Ammon's horn (tissue), 1 donor: ENCODE data around the gene BICD2.

Experiments used
- DNase-seq: peaks from one replicate; pipeline ENCODE4 v3.0.0-alpha.2; 2016; ENCODE audit warnings: low spot score

Gene BICD2

DNA sequence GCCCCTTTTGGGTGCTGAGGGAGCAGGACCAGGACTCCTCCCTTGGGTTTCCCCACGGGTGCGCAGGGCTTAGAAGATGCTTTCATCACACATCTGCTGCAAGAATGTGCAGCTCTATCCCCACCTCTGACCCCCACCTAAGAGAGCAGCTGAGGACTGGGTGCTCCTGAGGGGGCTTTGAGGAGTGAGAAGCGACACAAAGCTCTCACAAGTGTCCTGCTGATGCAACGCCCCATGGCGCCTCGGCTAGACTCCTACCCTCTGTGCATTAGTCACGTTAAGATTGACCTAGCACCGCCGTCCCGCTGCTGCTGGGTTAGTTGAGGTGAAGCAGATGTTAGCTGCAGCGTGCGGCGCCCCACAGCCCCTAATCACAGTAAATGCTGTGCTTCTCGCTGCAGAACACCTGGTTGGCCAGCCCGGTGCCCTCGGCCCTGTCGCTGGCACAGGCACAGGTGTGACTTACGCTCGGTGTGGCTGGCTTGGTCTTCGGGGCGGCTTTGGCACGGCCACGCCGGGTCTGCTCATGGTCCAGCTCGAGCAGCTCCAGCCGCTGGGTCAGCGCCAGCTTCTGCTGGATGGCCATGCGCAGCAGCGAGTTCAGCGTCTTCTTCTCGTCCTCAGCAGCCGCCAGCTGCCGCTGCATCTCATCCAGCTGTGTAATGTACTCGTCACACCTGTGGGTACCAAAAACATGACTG lies 49.7 kb downstream of the BICD2 start:
- DNase-seq: no peak

- no peak for DNase-seq
Observed at GRCh38 chr9:92714016-92714415, 50.6 kb downstream of the BICD2 start.

GRCh38 chr9:92713528-92713927 lies 51.1 kb downstream of the BICD2 start:
- no peak for DNase-seq

- no peak for DNase-seq
Observed at GRCh38 chr9:92712767-92713166, 51.9 kb downstream of the BICD2 start.

- DNase-seq: no peak
Observed at GRCh38 chr9:92711844-92712243, 52.8 kb downstream of the BICD2 start.

DNA sequence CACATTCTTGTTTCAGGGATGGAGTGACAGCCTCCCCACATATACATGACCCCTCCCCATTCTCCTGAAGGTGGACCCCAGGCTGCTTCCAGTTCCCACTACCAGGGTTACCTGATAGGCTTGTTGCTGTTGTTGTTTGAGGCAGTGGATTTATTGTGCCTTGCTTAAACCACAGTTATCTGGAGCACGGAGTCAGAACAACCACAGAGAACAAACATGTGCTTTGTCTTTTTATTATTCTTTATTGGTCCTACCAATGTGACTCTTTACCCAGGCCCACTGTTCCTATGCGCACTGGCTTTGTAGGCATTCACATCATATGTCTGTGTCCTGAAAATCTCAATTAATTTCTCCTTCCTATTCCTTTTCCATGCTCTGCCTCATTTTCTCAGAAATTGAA lies 53.5 kb downstream of the BICD2 start:
- no peak for DNase-seq

- DNase-seq: no peak
Observed at GRCh38 chr9:92710368-92710767, 54.3 kb downstream of the BICD2 start.

DNA sequence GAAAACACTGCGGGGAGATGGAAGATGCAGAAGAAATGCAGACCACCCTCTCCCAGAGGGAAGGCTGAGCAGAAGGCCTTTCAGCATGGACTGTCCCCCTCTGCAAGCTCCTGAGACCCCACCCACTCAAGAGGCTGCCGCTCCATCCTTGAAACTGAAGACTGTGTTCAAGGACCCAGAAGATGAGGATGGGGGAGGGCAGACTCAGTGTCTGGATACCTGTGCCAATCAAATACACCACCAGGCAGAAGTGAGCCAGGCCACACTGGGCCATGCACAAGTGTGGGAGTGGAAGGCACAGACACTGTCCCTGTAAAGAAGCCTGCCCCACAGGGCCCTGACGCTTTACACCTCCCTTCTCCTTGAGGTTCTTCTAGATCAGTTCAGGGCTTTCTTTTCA lies 54.7 kb downstream of the BICD2 start:
- DNase-seq: no peak

GRCh38 chr9:92709240-92709639 lies 55.4 kb downstream of the BICD2 start:
- no peak for DNase-seq

DNA sequence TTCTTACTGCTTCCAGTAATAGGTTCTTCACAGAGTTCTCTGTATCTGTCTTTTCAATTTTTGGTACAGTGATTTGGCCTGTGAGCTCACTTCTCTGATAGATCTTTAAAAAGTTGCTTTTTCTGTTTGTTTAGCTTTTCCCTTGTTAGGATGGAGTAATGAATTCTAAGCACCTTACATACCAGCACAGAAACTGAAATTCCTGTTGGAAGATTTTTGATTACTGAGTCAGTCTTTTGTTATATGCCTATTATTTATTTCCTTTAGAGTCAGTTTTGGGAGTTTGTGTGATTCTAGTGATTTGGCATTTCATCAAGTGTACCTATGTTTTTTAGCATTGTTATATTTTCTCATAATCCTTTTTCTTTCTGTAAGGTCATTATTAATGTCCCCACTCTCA lies 57.1 kb downstream of the BICD2 start:
- DNase-seq: no peak

DNA sequence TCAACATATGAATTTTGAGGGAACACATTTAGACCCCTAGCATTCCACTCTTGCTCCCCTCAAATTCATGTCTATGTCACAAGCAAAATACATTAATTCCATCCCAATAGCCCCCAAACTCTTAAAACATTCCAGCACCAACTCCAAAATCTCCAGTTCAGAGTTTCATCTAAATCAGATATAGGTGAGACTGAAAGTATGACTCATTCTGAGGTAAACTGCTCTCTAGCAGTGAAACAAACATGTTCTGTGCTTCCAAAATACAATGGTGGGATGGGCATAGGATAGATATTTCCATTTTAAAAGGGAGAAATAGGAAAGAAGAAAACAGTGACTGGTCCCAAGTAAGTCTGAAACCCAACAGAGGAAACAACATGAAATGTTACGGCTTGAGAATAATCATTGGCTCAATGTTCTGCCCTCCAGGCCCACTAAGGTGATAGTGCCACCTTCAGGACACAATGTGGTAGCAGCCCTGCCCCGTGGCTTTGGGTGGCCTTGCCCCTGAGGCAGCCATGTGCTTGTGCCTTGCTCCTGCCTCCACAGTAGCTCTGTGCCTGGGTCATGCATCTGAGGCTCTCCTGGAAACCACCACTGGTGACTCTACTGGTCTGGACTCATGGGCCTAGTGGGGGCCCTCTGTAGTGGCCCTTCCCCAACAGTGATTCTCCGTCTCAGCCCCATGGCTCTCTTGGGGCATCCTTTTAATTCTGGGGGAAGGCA lies 58.3 kb downstream of the BICD2 start:
- DNase-seq: no peak

GRCh38 chr9:92704528-92704927 lies 60.1 kb downstream of the BICD2 start:
- DNase-seq: no peak

- DNase-seq: no peak
Observed at GRCh38 chr9:92696619-92697018, 68.0 kb downstream of the BICD2 start.

- no peak for DNase-seq
Observed at GRCh38 chr9:92686954-92687353, 77.7 kb downstream of the BICD2 start.

DNA sequence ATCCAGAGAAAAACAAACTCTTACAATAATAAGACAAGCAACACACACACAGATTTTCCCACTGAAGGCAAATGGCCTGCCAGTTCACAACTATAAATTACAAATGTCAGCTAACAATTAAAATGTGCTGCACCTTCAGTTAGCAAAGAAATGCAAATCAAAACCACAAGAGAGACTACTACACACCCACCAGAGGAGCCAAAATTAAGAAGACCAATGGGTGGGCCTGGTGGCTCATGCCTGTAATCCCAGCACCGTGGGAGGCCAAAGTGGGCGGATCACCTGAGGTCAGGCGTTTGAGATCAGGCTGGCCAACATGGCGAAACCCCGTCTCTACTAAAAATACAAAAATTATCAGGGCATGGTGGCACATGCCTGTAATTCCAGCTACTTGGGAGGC lies 79.6 kb downstream of the BICD2 start:
- DNase-seq: no peak

DNA sequence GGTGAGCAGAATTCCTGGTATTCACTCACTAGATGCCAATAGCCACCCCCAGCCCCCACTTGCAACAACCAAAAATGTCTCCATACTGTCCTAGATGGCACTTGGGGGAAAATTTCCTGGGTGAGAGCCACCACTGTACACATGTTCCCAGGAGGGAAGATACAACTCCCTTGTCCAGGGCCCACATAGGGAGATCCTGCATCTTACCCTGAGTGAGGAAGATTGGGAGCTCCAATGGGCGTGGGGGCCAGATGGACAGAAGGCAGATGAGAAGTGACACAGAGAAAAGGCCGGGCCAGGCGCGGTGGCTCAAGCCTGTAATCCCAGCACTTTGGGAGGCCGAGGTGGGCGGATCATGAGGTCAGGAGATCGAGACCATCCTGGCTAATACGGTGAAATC lies 82.4 kb downstream of the BICD2 start:
- no peak for DNase-seq

GRCh38 chr9:92680166-92681119 lies 84.2 kb downstream of the BICD2 start:
- no peak for DNase-seq

DNA sequence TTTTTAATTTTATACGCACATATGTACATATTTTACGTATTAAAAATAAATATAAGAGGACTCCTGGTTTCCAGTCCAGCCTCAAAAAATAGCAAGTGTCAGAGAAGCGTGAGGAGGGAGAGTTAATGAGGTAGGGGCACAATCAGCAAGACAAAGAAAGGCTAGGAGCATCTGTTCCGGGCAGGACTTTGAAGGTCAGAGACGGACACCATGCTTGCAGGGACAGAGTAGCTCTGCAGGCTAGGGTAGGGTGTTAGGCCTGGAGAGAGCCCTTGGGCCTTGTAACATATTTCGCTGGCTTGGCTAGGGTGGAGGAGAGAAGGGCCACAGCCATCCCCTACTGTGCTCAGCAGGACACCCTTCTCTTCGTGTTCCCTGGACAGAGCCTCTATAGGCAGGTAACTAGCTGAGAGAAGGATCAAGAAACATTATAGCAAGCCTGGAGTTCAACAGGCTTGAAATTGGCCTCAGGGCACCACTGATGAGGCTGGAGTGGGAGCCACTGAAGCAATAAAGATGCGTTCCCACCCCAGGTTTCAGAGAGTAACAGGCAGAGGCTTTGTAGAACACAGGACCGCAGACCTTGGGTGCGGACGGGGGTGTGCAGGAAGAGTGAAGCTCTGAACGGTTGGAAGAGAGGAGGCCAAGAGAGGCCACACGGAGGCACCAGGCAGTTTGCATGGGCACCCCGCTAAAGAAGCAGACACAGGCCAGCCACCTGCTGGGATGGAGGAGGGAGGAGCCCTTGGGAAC lies 85.0 kb downstream of the BICD2 start:
- no peak for DNase-seq

- no peak for DNase-seq
Observed at GRCh38 chr9:92671323-92671722, 93.3 kb downstream of the BICD2 start.

DNA sequence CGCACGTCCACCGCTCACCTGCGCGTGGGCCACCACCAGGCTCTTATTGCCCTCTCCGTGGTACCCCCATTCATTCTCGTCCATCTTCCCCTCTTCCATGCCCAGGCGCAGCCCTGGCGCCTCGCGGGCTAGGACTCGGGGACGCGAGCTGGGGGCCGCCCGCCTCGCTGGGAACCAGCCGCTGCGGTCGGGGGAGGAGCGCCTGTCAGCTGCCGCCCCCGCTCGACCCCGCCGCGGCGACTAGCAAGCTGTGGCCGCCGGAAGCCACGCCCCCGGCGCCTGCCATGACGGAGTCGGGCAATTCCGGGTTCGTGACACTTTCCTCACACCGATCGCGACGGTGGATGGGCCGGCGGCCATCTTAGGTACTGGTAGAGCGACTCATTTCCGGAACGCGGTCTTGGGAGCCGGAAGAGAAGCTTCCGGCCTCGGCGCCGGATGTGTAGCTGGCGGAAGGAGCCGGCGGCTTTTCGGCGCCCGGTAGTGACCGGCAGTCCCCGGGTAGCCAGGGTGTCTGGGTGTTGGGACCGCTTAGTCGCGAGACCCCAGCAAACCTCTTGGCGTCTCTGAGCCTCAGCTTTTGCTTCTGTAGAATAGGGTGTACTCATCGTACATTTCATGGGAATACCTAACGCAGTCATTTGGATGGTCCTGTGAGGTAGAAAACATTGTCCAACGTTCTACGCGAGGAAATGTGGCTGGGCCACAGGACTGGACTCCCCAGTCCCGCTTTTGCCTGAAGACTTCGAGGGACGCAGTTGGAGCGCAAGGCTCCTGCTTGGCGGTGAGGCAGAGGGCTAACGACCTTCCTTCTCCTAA lies 94.5 kb downstream of the BICD2 start, which contains the start of gene IPPK:
Gene IPPK, minus strand, starts transcription at position 242 of the 819 bp plus-strand sequence. Its CDS starts 143 bp downstream, at position 99.
- peak; percentile 99 for DNase-seq

DNA sequence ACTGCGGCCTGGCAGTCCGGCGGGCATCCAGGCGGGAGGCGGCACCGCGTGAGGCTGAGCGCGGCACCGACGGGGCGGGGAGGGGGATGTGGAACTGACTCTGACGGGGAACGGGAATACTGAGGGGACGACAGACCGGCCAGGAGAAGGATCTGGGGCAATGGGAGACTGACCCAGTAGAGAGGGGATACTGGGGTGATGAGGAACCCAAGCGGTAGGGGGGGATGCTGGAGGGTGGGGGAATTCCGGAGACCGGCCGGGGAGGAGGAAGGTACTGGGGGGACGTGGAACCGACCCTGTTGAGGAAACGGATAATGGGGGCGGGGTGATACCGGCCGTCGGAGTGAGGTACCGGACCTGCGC lies 95.1 kb downstream of the BICD2 start:
- peak; percentile 36 for DNase-seq
